HepG2 (cell line): ENCODE measurements around the gene STRADA. TPM values are rescaled to one million over a fixed set of nuclear protein-coding genes. Genes with fewer than 3 reads are reported as not detected.

Experiments
- NFIB ChIP-seq: sonication (generic); formaldehyde crosslinking; IDR thresholded peaks from 2 replicates; pipeline ENCODE4 v1.9.0; 2021; ENCODE audit warnings: missing genetic modification reagents, mild to moderate bottlenecking, borderline replicate concordance
- ZNF33A ChIP-seq: sonication (generic); formaldehyde crosslinking; IDR thresholded peaks from 2 replicates; pipeline ENCODE4 v1.5.1; 2020; ENCODE audit warnings: missing genetic modification reagents, mild to moderate bottlenecking, moderate library complexity, borderline replicate concordance
- polyA plus RNA-seq, 8 experiments: library from polyadenylated mRNA; depleted of rRNA in 3 of 8; stranded (reverse) in 7 of 8; unstranded in 1 of 8; fragments of >200 nt; fragmentation: Illumina TruSeq in 4 of 8; extraction: Trizol in 4 of 8; gene quantifications; 2 replicates each; pipeline versions ENCODE4 v1.2.1 to v1.2.3, GENCODE V29; 2011 to 2016; ENCODE audit warnings: low read depth in 4 of 8, missing spikeins in 1 of 8, mixed read lengths in 1 of 8; ENCODE audit not compliant: insufficient read depth in 1 of 8
- total RNA-seq, 5 experiments: library from RNA; depleted of rRNA; stranded (reverse); fragments of >200 nt; fragmentation: Illumina TruSeq; extraction: Trizol; gene quantifications; 2 replicates each; pipeline ENCODE4 v1.2.3, GENCODE V29; 2016; ENCODE audit warnings: low read depth in 1 of 5
- TF ChIP-seq, protein P1 (sequence below): sonication (generic); formaldehyde crosslinking; IDR thresholded peaks from 2 replicates; pipeline ENCODE4 v1.4.0; 2020; ENCODE audit warnings: missing genetic modification reagents, mild to moderate bottlenecking, borderline replicate concordance
- TF ChIP-seq, protein P2 (sequence below): sonication (generic); formaldehyde crosslinking; conservative IDR thresholded peaks from 2 replicates; pipeline ENCODE4 v1.4.0; 2020; ENCODE audit warnings: missing genetic modification reagents
- TF ChIP-seq, protein P3 (sequence below): sonication (generic); formaldehyde crosslinking; IDR thresholded peaks from 2 replicates; pipeline ENCODE4 v1.4.0; 2020; ENCODE audit warnings: missing genetic modification reagents; ENCODE audit errors: not compliant biosample characterization
- TF ChIP-seq, protein P4 (sequence below): sonication (generic); formaldehyde crosslinking; IDR thresholded peaks from 2 replicates; pipeline ENCODE4 v1.5.1; 2020; ENCODE audit warnings: mild to moderate bottlenecking, missing genetic modification reagents, borderline replicate concordance
- TF ChIP-seq, protein P5 (sequence below): sonication (generic); formaldehyde crosslinking; IDR thresholded peaks from 2 replicates; pipeline ENCODE4 v1.4.0; 2020; ENCODE audit warnings: mild to moderate bottlenecking, missing genetic modification reagents, borderline replicate concordance

STRADA gene
- total and polyA plus RNA-seq, 2 of the 13 experiments (the other 11 are each of a cell fraction or from before 2014, with no cell fraction given), result 17.6 to 17.9 TPM

DNA sequence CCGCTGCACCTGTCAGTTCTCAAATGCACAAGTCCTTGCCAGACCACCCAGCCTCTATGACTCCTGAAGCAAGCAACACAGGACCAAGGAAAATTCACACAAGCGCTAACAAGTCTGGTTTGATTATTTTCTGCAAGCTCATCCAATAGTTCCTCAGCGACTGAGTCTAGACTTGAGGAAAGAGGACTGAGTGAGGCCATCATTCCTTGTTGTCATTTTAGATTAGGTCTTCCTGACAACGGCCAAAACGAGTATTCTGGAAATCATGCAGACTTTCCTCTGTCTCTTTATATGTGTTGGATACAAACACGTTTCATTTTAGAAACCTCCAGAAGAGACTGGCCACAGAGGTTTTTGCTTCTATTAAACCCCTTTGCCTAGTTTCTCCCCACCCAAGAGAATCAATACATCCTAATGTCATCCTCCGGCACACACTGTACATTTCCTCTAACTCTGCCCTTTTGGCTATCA is 31.2 kb upstream of the STRADA start (continued):
- TF ChIP-seq, protein P1, sequence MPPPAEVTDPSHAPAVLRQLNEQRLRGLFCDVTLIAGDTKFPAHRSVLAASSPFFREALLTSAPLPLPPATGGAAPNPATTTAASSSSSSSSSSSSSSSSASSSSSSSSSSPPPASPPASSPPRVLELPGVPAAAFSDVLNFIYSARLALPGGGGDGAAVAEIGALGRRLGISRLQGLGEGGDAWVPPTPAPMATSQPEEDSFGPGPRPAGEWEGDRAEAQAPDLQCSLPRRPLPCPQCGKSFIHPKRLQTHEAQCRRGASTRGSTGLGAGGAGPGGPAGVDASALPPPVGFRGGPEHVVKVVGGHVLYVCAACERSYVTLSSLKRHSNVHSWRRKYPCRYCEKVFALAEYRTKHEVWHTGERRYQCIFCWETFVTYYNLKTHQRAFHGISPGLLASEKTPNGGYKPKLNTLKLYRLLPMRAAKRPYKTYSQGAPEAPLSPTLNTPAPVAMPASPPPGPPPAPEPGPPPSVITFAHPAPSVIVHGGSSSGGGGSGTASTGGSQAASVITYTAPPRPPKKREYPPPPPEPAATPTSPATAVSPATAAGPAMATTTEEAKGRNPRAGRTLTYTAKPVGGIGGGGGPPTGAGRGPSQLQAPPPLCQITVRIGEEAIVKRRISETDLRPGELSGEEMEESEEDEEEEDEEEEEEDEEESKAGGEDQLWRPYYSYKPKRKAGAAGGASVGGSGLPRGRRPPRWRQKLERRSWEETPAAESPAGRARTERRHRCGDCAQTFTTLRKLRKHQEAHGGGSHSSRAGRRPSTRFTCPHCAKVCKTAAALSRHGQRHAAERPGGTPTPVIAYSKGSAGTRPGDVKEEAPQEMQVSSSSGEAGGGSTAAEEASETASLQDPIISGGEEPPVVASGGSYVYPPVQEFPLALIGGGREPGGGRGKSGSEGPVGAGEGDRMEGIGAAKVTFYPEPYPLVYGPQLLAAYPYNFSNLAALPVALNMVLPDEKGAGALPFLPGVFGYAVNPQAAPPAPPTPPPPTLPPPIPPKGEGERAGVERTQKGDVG (CRISPR knock-in tag), result no peak
- TF ChIP-seq, protein P2, sequence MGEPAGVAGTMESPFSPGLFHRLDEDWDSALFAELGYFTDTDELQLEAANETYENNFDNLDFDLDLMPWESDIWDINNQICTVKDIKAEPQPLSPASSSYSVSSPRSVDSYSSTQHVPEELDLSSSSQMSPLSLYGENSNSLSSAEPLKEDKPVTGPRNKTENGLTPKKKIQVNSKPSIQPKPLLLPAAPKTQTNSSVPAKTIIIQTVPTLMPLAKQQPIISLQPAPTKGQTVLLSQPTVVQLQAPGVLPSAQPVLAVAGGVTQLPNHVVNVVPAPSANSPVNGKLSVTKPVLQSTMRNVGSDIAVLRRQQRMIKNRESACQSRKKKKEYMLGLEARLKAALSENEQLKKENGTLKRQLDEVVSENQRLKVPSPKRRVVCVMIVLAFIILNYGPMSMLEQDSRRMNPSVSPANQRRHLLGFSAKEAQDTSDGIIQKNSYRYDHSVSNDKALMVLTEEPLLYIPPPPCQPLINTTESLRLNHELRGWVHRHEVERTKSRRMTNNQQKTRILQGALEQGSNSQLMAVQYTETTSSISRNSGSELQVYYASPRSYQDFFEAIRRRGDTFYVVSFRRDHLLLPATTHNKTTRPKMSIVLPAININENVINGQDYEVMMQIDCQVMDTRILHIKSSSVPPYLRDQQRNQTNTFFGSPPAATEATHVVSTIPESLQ (CRISPR knock-in tag), result 0 out of 2 replicates have a peak, but pooled peaks have one; percentile 19
- TF ChIP-seq, protein P3, sequence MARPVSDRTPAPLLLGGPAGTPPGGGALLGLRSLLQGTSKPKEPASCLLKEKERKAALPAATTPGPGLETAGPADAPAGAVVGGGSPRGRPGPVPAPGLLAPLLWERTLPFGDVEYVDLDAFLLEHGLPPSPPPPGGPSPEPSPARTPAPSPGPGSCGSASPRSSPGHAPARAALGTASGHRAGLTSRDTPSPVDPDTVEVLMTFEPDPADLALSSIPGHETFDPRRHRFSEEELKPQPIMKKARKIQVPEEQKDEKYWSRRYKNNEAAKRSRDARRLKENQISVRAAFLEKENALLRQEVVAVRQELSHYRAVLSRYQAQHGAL (CRISPR knock-in tag), result no peak
- TF ChIP-seq, protein P4, sequence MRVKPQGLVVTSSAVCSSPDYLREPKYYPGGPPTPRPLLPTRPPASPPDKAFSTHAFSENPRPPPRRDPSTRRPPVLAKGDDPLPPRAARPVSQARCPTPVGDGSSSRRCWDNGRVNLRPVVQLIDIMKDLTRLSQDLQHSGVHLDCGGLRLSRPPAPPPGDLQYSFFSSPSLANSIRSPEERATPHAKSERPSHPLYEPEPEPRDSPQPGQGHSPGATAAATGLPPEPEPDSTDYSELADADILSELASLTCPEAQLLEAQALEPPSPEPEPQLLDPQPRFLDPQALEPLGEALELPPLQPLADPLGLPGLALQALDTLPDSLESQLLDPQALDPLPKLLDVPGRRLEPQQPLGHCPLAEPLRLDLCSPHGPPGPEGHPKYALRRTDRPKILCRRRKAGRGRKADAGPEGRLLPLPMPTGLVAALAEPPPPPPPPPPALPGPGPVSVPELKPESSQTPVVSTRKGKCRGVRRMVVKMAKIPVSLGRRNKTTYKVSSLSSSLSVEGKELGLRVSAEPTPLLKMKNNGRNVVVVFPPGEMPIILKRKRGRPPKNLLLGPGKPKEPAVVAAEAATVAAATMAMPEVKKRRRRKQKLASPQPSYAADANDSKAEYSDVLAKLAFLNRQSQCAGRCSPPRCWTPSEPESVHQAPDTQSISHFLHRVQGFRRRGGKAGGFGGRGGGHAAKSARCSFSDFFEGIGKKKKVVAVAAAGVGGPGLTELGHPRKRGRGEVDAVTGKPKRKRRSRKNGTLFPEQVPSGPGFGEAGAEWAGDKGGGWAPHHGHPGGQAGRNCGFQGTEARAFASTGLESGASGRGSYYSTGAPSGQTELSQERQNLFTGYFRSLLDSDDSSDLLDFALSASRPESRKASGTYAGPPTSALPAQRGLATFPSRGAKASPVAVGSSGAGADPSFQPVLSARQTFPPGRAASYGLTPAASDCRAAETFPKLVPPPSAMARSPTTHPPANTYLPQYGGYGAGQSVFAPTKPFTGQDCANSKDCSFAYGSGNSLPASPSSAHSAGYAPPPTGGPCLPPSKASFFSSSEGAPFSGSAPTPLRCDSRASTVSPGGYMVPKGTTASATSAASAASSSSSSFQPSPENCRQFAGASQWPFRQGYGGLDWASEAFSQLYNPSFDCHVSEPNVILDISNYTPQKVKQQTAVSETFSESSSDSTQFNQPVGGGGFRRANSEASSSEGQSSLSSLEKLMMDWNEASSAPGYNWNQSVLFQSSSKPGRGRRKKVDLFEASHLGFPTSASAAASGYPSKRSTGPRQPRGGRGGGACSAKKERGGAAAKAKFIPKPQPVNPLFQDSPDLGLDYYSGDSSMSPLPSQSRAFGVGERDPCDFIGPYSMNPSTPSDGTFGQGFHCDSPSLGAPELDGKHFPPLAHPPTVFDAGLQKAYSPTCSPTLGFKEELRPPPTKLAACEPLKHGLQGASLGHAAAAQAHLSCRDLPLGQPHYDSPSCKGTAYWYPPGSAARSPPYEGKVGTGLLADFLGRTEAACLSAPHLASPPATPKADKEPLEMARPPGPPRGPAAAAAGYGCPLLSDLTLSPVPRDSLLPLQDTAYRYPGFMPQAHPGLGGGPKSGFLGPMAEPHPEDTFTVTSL, result 0 out of 2 replicates have a peak, but pooled peaks have one; percentile 14
- TF ChIP-seq, protein P5, sequence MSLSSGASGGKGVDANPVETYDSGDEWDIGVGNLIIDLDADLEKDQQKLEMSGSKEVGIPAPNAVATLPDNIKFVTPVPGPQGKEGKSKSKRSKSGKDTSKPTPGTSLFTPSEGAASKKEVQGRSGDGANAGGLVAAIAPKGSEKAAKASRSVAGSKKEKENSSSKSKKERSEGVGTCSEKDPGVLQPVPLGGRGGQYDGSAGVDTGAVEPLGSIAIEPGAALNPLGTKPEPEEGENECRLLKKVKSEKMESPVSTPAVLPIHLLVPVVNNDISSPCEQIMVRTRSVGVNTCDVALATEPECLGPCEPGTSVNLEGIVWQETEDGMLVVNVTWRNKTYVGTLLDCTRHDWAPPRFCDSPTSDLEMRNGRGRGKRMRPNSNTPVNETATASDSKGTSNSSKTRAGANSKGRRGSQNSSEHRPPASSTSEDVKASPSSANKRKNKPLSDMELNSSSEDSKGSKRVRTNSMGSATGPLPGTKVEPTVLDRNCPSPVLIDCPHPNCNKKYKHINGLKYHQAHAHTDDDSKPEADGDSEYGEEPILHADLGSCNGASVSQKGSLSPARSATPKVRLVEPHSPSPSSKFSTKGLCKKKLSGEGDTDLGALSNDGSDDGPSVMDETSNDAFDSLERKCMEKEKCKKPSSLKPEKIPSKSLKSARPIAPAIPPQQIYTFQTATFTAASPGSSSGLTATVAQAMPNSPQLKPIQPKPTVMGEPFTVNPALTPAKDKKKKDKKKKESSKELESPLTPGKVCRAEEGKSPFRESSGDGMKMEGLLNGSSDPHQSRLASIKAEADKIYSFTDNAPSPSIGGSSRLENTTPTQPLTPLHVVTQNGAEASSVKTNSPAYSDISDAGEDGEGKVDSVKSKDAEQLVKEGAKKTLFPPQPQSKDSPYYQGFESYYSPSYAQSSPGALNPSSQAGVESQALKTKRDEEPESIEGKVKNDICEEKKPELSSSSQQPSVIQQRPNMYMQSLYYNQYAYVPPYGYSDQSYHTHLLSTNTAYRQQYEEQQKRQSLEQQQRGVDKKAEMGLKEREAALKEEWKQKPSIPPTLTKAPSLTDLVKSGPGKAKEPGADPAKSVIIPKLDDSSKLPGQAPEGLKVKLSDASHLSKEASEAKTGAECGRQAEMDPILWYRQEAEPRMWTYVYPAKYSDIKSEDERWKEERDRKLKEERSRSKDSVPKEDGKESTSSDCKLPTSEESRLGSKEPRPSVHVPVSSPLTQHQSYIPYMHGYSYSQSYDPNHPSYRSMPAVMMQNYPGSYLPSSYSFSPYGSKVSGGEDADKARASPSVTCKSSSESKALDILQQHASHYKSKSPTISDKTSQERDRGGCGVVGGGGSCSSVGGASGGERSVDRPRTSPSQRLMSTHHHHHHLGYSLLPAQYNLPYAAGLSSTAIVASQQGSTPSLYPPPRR, result no peak
- 0 out of 2 replicates have a peak, but pooled peaks have one; percentile 75 for TF ChIP-seq NFIB (CRISPR knock-in tag)
- 0 out of 2 replicates have a peak, but pooled peaks have one; percentile 53 for TF ChIP-seq ZNF33A (CRISPR knock-in tag)
